VCaP (cell line): ENCODE measurements around the gene ACTG2.
A peak's percentile ranks its signal among the peaks of the same experiment; 100 is the strongest.
"Not testable (repeated sequence)": the region's sequence is repeated elsewhere in the genome, so short reads cannot be mapped to it uniquely, and the experiment has no call there.

ENCODE experiments used
- H3K27ac ChIP-seq: fragments of 450-650 bp; 2 replicates; pipeline ENCODE4 v1.5.1; 2017
- TF ChIP-seq, protein P1 (sequence below): fragments of 450-650 bp; conservative IDR thresholded peaks from 2 replicates; pipeline ENCODE4 v1.5.1; 2017; ENCODE audit warnings: mild to moderate bottlenecking, moderate library complexity

ACTG2 gene

DNA sequence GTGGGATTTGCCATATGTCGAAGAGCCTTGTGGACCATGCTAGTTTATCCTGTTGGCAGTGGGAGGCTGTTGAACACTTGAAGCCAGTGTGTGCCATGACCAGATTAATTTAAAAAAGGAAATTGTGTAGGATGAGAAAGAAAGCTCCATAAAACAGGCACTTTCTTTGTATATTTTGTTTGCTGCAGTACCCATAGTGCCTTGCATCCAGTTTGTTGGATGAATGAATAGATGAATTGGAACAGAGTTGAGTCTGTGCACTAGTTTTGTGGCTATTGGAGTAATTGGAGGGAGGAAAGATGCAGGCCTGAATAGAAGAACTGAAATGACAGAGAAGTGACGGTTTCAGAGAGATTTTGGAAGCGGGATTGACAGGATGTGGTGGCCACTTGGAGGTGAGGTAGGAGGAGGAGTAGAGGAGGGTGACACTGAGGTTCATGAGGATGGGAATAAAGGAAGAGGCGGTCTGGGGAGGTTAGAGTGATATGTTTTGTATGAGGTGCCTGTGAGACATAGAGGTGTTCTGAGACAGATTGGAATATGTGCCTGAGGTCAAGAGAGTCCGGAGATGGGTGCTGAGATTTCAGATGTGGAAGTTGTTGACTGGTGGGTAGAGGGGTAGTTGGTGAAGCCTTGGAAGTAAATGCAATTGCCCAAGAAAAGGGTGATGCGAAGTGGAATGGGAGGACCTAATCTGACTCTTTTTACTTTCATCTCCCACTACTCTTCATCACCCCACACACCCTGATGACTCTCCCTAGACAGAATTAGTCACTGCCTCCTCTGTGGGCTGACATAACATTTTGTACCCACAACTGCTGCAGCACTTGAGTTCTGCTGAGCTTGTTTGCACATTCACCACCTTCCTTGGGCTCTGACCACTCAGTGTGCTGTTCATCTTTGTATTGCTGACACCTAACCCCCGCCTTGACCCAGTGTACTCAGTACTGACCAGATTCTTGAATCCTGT is 39.0 kb downstream of the ACTG2 start:
- H3K27ac ChIP-seq: no peak overlapping the region

DNA sequence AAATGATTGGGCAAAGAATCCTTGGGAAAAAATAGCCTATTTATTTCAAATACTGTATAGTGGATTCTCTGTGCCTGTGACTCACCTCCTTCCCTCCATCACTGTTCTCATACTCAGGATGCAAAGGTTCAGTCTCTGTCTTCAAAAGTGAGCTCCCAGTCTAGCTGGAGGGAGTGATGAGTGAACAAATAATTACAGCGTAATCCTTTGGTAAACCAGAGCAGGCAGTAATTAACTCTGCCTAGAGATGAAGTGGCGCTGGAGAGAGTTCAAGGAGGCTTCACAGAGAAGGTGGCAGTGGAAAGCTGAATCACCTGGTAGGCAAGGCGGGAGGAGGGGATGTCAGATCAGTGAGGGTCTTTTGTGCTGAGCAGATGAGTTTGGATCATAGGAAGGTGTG is 40.4 kb downstream of the ACTG2 start:
- TF ChIP-seq, protein P1, sequence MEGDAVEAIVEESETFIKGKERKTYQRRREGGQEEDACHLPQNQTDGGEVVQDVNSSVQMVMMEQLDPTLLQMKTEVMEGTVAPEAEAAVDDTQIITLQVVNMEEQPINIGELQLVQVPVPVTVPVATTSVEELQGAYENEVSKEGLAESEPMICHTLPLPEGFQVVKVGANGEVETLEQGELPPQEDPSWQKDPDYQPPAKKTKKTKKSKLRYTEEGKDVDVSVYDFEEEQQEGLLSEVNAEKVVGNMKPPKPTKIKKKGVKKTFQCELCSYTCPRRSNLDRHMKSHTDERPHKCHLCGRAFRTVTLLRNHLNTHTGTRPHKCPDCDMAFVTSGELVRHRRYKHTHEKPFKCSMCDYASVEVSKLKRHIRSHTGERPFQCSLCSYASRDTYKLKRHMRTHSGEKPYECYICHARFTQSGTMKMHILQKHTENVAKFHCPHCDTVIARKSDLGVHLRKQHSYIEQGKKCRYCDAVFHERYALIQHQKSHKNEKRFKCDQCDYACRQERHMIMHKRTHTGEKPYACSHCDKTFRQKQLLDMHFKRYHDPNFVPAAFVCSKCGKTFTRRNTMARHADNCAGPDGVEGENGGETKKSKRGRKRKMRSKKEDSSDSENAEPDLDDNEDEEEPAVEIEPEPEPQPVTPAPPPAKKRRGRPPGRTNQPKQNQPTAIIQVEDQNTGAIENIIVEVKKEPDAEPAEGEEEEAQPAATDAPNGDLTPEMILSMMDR: no peak
- no peak overlapping the region for H3K27ac ChIP-seq

More for the DNA sequence above, 39.0 kb downstream of the ACTG2 start:
- TF ChIP-seq, protein P1: no peak

- no peak overlapping the region for H3K27ac ChIP-seq
- TF ChIP-seq, protein P1: no peak
Observed at GRCh38 chr2:73935641-73936040, 42.8 kb downstream of the ACTG2 start.

DNA sequence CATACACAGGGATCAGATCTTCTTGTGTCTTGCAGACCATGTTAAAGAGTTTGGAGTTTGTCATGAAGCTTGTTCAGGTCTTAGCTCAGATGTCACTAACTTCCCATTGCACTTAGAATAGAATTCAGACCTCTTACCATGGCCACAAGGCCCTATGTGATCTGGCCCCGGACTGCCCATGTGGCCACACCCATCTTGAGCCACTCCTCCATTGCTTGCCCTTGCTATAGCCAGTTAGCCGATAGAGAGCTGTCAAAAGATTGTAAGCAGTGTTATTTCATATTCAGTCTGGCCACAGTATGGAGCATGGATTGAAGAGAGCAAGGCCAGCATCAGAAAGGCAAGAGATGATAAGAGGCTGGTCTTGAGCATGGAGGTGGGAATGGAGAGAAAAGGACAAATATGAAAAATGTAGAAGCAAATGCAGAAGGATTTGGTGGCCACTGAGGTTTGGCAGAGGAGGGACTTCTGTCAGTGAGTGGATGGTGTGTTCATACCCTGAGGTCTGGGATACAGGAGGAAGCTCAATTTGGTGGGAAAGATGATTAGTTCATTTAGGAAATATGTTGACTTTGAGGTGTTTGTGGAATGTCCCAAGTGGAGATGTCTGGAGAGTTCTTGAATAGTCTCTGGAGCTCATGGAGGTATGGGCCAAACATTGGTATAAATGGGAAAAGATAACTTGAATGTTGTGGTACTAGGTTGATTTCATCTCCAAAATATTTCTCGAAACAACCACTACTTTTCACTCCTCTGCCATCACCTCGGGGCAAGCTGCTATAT is 44.5 kb downstream of the ACTG2 start:
- TF ChIP-seq, protein P1: no peak
- no peak overlapping the region for H3K27ac ChIP-seq

DNA sequence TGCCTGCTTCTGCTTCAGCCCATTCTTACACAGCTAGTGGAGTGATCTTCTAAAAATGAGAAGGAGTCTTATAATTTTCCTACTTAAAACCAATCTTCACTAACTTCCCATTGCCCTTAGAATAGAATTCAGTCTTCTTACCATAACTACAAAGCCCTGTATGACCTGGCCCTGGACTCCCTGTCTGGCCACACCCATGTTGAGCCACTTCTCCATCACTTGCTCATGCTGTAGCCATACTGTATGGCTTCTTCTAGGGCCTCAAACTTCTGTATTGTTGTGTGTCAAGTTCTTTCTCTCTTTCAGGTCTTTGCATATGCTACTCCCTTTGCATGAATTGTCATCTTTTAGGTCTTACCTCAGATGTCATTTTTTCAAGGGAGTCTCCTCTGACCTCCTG is 45.1 kb downstream of the ACTG2 start:
- TF ChIP-seq, protein P1: no peak

GRCh38 chr2:73938718-73939352 is 46.0 kb downstream of the ACTG2 start:
- H3K27ac ChIP-seq: no peak overlapping the region
- TF ChIP-seq, protein P1: no peak

More for the DNA sequence above, 45.1 kb downstream of the ACTG2 start:
- H3K27ac ChIP-seq: no peak overlapping the region

DNA sequence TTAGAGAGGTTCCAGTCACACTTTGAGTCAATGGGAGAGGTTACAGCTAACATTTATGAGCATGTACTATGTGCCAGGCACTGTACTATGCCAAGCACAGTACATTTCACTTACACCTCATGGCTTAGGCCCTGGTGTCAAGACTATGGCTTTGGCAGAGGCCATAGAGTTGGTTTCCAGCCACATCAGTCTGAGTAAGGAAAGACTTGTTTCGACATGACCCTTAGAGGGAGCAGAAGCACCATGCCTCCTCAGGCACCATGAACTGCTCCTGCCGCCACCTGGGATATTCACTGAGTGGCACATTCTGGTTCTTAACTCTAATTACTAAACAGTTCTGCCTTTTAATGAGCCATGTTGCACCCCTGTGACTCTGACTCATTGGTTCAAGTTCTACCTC is 46.6 kb downstream of the ACTG2 start:
- TF ChIP-seq, protein P1: peak; percentile 30
- H3K27ac ChIP-seq: no peak overlapping the region

DNA sequence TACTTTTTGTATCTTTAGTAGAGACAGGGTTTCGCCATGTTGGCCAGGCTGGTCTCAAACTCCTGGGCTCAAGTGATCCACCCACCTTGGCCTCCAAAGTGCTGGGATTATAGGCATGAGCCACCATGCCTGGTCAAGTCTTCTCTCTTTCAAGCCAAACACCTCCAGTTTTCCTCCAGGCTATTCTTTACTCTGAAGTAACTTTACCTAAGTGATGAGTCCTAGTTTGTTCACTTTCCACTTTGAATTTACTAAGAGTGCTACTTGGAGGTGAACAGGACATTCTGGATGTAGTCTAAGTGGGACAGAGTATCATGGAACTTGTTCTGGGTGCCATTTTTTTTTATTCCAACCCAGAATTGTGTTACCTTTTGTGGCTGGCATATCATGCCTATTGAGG is 47.3 kb downstream of the ACTG2 start:
- not testable (repeated sequence) for H3K27ac ChIP-seq
